Testis (tissue), 2 donors: Measurements from ENCODE around the gene SNX32.

ENCODE experiments used
- POLR2A ChIP-seq: fragments of 450-650 bp; IDR thresholded peaks from one replicate; pipeline ENCODE4 v1.6.1; 2017; ENCODE audit warnings: antibody characterized with exemption, mild to moderate bottlenecking, moderate library complexity
- TF ChIP-seq, protein P1 (sequence below), 3 experiments: fragments of 450-650 bp in 2 of 3; fragments of 200-600 bp in 1 of 3; sonication (generic) in 1 of 3; IDR thresholded peaks; one replicate each; pipeline ENCODE4 v1.5.1; 2016 to 2019; ENCODE audit warnings: antibody characterized with exemption in 3 of 3, mild to moderate bottlenecking in 2 of 3, moderate library complexity in 1 of 3

- TF ChIP-seq POLR2A: no peak
- TF ChIP-seq, protein P1, sequence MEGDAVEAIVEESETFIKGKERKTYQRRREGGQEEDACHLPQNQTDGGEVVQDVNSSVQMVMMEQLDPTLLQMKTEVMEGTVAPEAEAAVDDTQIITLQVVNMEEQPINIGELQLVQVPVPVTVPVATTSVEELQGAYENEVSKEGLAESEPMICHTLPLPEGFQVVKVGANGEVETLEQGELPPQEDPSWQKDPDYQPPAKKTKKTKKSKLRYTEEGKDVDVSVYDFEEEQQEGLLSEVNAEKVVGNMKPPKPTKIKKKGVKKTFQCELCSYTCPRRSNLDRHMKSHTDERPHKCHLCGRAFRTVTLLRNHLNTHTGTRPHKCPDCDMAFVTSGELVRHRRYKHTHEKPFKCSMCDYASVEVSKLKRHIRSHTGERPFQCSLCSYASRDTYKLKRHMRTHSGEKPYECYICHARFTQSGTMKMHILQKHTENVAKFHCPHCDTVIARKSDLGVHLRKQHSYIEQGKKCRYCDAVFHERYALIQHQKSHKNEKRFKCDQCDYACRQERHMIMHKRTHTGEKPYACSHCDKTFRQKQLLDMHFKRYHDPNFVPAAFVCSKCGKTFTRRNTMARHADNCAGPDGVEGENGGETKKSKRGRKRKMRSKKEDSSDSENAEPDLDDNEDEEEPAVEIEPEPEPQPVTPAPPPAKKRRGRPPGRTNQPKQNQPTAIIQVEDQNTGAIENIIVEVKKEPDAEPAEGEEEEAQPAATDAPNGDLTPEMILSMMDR (IDR thresholded peaks at IDR 0.05): no peak
Observed at GRCh38 chr11:65816696-65817095, 17.1 kb upstream of the SNX32 start.
